ENCODE results near the gene GNAS. TPM values are rescaled to one million over a fixed set of nuclear protein-coding genes. Genes with fewer than 3 reads are reported as not detected.

GNAS gene
- total and polyA plus RNA-seq, 2 donors = 483 to 784 TPM

DNA sequence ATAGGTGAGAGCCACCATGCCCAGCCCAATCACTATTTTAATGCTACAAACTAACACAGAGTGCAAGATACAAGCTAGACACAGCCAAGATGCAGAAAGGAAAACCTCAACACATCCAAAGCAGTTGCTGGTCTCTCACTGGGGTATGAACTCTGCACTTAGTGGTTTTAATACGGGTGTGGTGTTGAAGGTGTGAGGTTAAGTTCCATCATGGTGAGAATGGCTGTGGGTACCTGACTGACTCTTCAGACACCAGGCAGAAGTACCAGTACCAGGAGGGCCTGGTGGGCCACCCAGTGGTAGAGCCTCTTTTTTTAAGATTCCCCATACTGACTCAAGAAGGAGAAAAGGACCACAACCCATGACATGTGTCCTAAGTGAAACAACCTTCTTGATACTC is 14.8 kb upstream of the GNAS start:
- no peak for DNase-seq (ENCODE audit: extremely low spot score)
- Histone ChIP-seq H3K4me1 (ENCODE audit: insufficient read depth) (no peaks in the 10 kb centered on the region), H3K4me3 (ENCODE audit: low read depth, low read length) (no peak overlapping the region), H3K36me3 (ENCODE audit: insufficient read depth) (no peaks in the 10 kb centered on the region), H3K27ac (ENCODE audit: low read depth) (no peak overlapping the region)
- 85% methylated on average over 1 of the region's 1 CpG for WGBS

DNA sequence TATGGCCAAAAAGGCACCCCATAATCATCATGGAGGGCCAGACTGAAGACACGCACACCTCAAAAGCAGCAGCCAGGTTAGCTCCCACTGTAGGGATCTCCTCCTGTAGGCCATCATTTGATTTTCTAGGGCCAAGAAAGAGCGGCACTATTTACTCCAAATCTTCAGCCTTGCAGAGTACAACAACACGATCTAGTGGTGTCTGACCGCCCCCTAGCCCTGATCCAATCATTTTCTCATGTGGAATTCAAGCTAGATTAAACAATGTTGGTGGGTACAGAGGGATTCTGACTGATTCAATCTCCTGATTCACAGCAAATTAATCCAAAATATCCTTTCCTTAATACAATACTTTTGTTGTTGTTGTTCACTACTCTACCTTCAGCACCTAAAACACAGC is 14.3 kb upstream of the GNAS start:
- WGBS = 71% methylated on average over 4 of the region's 4 CpGs
- no peak for DNase-seq (ENCODE audit: extremely low spot score)
- Histone ChIP-seq H3K36me3 (ENCODE audit: insufficient read depth) (no peaks in the 10 kb centered on the region), H3K4me3 (ENCODE audit: low read depth, low read length) (no peak overlapping the region), H3K4me1 (ENCODE audit: insufficient read depth) (no peaks in the 10 kb centered on the region), H3K27ac (ENCODE audit: low read depth) (no peak overlapping the region)

DNA sequence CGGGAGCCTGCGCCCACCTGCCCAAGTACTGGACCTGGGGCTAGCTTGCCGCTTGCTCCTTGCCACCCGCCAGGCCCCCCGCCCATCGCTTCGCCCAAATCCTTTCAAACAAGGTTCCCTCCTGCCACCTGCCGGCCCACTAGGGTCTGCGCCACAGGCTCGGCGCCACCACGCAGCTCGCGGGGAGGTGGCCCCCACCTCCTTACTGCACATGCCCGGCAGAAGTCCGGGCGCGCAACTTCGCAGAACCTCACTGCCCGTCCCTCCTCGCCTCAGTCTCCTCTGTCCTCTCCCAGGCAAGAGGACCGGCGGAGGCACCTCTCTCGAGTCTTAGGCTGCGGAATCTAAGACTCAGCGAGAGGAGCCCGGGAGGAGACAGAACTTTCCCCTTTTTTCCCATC is 13.0 kb upstream of the GNAS start:
- 44% methylated on average over 27 of the region's 27 CpGs for WGBS
- DNase-seq (ENCODE audit: extremely low spot score) = no peak
- no peaks in the 10 kb centered on the region for H3K36me3 ChIP-seq (ENCODE audit: insufficient read depth)

DNA sequence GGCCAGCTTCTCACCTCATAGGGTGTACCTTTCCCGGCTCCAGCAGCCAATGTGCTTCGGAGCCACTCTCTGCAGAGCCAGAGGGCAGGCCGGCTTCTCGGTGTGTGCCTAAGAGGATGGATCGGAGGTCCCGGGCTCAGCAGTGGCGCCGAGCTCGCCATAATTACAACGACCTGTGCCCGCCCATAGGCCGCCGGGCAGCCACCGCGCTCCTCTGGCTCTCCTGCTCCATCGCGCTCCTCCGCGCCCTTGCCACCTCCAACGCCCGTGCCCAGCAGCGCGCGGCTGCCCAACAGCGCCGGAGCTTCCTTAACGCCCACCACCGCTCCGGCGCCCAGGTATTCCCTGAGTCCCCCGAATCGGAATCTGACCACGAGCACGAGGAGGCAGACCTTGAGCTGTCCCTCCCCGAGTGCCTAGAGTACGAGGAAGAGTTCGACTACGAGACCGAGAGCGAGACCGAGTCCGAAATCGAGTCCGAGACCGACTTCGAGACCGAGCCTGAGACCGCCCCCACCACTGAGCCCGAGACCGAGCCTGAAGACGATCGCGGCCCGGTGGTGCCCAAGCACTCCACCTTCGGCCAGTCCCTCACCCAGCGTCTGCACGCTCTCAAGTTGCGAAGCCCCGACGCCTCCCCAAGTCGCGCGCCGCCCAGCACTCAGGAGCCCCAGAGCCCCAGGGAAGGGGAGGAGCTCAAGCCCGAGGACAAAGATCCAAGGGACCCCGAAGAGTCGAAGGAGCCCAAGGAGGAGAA is 12.3 kb upstream of the GNAS start:
- H3K4me3 ChIP-seq (ENCODE audit: low read depth, low read length) = no peak overlapping the region
- no peak for DNase-seq (ENCODE audit: extremely low spot score)
- WGBS = 46% methylated on average over 67 of the region's 67 CpGs
- no peak overlapping the region for H3K27ac ChIP-seq (ENCODE audit: low read depth)
- H3K4me1 ChIP-seq (ENCODE audit: insufficient read depth) = no peaks in the 10 kb centered on the region
- no peaks in the 10 kb centered on the region for H3K36me3 ChIP-seq (ENCODE audit: insufficient read depth)

More for the DNA sequence above, 13.0 kb upstream of the GNAS start:
- Histone ChIP-seq H3K4me3 (ENCODE audit: low read depth, low read length) (no peak overlapping the region), H3K4me1 (ENCODE audit: insufficient read depth) (no peaks in the 10 kb centered on the region), H3K27ac (ENCODE audit: low read depth) (no peak overlapping the region)

DNA sequence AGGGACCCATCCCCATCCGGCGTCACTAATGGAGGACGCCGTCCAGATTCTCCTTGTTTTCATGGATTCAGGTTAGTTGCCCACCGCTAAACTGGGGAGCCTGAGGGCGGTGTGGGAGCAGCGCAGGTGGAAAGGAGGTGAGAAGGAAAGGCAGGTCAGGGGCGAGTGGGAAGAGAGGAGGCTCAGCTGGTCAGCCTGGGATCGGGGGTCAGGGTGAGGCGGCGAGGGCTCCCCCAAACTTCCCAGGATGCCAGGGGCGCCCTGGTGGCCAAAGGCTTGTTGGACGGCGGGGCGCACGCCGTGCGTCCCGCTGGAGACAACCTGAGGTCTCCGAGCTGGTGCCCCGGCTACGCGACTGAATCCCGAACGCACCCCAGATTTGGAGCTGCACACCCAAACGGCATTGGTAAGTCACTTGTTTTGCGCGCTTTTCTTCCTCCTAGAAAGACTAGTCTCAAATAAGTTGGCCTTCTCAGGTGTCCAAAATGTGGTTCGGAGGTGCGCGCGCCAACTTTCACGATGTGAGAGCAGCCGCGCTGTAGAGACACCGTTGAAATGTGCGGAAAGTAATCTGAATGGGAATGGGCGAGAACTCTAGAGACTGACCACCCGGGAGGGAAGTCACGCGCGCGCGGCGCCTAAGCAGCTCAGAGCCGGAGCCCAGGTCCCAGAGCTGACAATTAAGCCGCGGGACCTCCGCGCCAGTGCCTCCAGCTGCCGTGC is 11.5 kb upstream of the GNAS start:
- Histone ChIP-seq H3K27ac (ENCODE audit: low read depth) (no peak overlapping the region), H3K4me1 (ENCODE audit: insufficient read depth) (no peaks in the 10 kb centered on the region), H3K36me3 (ENCODE audit: insufficient read depth) (no peaks in the 10 kb centered on the region), H3K4me3 (ENCODE audit: low read depth, low read length) (no peak overlapping the region)
- no peak for DNase-seq (ENCODE audit: extremely low spot score)
- WGBS = 44% methylated on average over 51 of the region's 51 CpGs

DNA sequence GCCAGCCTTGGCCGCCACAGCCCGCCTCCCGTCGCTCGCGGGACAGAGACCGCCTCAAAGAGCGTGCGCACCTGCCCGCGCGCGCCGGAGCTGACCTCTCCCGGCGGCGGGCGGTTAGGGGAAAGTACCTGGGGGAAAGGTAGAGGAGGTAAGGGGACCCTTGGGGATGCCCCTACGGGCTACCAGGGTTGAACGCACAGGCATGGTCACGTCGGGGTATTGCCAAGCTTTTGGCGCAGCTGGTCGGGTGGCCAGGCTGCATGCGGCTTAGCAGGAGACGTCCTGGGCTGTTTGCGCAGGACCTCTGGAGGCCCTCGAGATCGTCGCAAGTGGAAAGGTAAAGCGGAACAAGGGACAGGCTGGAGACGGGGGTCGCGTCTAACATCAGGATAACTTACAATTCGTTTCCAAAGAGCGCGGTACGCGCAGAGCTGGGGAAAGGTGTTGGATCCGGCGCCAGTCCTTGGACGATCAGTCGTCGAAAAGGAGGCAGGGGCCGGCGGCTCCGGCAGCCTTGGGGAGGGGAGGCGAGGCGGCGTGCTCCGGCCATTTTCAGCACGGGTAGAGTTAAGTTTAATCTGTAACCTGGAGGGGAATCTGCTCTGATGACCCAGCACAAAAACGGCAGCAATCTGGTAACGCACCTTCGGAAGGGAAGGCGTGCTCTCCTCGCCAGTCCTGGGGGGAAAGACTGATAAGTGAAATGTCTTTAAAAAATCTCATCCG is 10.8 kb upstream of the GNAS start:
- WGBS = 54% methylated on average over 58 of the region's 58 CpGs
- Histone ChIP-seq H3K4me1 (ENCODE audit: insufficient read depth) (no peaks in the 10 kb centered on the region), H3K27ac (ENCODE audit: low read depth) (no peak overlapping the region), H3K4me3 (ENCODE audit: low read depth, low read length) (no peak overlapping the region), H3K36me3 (ENCODE audit: insufficient read depth) (no peaks in the 10 kb centered on the region)
- no peak for DNase-seq (ENCODE audit: extremely low spot score)

DNA sequence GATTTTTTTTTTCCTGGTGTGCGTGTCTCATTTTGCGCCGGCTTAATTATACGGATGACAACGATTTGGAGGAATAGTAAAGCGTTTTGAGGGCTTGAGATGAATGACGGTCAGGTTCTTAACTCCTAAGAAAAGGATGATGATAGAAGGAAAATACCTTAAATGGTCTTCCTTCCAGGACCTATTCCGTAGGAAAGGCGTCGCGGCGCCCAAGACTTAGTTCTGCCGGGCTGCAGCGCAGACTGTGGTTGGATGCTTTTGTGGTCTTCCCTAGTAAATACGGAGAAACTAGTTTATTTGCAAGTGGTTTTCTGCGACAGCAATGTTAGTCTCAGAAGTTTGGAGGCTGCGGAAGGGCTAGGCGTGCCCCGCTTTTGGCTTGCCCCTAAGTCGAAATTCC is 10.2 kb upstream of the GNAS start:
- no peak overlapping the region for H3K4me3 ChIP-seq (ENCODE audit: low read depth, low read length)
- H3K27ac ChIP-seq (ENCODE audit: low read depth) = no peak overlapping the region
- DNase-seq (ENCODE audit: extremely low spot score) = no peak
- WGBS = 50% methylated on average over 20 of the region's 20 CpGs
- no peaks in the 10 kb centered on the region for H3K36me3 ChIP-seq (ENCODE audit: insufficient read depth)
- H3K4me1 ChIP-seq (ENCODE audit: insufficient read depth) = no peaks in the 10 kb centered on the region

DNA sequence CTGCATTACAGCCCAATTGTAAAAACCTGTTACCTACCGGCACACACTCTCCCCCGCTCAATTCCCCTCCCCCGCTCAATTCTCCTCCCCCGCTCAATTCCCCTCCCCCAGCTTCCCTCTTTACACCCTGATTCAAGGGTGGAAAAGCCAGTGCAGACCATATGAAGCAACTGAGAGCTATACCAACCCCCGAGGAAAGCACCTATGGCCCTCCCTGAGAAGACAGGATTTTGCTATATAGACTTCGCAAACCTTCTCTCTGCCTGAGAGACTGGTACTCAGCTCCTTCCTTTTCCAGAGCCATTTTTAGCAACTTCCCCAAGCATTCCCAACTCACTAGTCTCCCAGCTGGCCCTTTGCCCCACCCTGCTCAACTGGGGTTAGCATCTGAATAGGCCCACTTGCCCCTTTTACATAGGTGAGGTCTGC is 9.4 kb upstream of the GNAS start:
- no peak for DNase-seq (ENCODE audit: extremely low spot score)
- H3K27ac ChIP-seq (ENCODE audit: low read depth) = no peak overlapping the region
- no peak overlapping the region for H3K4me3 ChIP-seq (ENCODE audit: low read depth, low read length)
- H3K4me1 ChIP-seq (ENCODE audit: insufficient read depth) = no peaks in the 10 kb centered on the region
- H3K36me3 ChIP-seq (ENCODE audit: insufficient read depth) = no peaks in the 10 kb centered on the region
- 51% methylated on average over 6 of the region's 6 CpGs for WGBS

DNA sequence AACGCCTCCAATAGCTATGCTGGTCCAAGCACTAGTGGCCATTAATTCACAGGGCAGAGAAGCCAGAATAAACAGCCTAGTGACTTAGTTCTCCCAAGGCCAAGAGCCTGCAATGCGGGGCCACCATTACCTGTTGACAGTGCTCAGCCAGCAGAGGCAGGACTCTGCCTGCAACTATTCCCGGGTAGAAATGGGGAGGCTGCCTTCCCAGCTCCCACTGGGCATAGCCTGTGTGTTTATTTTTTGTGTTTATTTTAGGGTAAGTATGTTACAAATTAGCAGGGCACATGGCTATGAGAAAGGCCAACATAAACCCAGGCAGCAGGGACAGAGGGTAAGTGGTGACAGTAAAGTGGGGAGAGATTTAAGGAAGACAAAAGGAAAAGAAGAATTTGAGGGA is 6.8 kb upstream of the GNAS start:
- Histone ChIP-seq H3K4me1 (ENCODE audit: insufficient read depth) (no peaks in the 10 kb centered on the region), H3K27ac (ENCODE audit: low read depth) (no peak overlapping the region), H3K36me3 (ENCODE audit: insufficient read depth) (no peaks in the 10 kb centered on the region), H3K4me3 (ENCODE audit: low read depth, low read length) (no peak overlapping the region)
- no peak for DNase-seq (ENCODE audit: extremely low spot score)
- 78% methylated on average over 3 of the region's 3 CpGs for WGBS

DNA sequence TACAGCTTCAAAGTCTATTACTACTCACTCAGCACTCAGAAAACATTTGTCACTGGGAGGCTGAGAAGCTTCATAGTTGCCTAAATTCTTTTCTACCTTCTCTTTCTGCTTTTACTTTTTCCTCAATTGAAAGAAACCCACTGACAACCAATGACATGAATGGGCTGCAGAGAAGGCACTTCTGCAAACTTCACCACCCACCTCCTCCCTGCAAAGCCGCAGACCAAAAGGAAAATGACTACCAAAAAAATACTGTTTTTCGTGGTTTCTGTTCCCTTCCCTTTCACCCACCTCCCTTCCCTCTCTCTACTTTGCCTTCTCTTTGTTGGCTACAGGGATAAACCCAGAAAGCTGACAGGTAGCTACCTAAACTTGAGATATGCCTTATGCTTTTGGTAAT is 5.1 kb upstream of the GNAS start:
- Histone ChIP-seq H3K4me1 (ENCODE audit: insufficient read depth) (no peaks in the 10 kb centered on the region), H3K4me3 (ENCODE audit: low read depth, low read length) (no peak overlapping the region), H3K36me3 (ENCODE audit: insufficient read depth) (no peaks in the 10 kb centered on the region), H3K27ac (ENCODE audit: low read depth) (no peak overlapping the region)
- WGBS = 75% methylated on average over 2 of the region's 2 CpGs
- no peak for DNase-seq (ENCODE audit: extremely low spot score)

DNA sequence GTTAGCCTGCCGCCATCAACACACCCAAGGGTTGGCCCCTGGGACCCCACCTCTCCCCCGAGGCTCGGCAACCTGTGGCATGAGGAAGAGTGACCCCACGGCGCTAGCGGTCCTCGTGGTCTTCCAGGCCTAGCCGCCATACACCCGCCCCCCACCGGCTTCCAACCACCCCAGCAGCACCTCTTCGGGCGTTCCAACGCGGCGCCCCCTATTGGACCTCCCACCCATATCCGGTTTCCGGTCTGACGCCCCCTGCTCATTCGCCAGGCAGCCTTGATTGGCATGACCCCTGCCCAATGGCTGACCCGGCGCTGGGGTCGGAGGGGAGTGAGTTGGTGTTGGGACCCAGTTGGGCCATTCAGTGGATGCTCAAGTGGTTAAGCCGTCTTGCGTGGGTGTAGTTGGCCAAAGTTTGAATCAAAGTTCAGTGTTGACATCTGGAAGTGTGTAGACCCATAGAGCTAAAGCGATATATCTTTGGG is 1.8 kb upstream of the GNAS start, which contains the start of gene GNAS-AS1:
TSS of gene GNAS-AS1 (minus strand) at position 210 of the 482 bp plus-strand sequence.
- peak within 1 kb of the TSS; percentile 3 for H3K4me3 ChIP-seq (ENCODE audit: low read depth, low read length)
- H3K4me1 ChIP-seq (ENCODE audit: insufficient read depth) = no peaks in the 10 kb centered on the region
- peak; percentile 37 for DNase-seq (ENCODE audit: extremely low spot score)
- WGBS = 53% methylated on average over 25 of the region's 25 CpGs
- no peak within 1 kb of the TSS for H3K27ac ChIP-seq (ENCODE audit: low read depth)
- no peaks in the 10 kb centered on the region for H3K36me3 ChIP-seq (ENCODE audit: insufficient read depth)

DNA sequence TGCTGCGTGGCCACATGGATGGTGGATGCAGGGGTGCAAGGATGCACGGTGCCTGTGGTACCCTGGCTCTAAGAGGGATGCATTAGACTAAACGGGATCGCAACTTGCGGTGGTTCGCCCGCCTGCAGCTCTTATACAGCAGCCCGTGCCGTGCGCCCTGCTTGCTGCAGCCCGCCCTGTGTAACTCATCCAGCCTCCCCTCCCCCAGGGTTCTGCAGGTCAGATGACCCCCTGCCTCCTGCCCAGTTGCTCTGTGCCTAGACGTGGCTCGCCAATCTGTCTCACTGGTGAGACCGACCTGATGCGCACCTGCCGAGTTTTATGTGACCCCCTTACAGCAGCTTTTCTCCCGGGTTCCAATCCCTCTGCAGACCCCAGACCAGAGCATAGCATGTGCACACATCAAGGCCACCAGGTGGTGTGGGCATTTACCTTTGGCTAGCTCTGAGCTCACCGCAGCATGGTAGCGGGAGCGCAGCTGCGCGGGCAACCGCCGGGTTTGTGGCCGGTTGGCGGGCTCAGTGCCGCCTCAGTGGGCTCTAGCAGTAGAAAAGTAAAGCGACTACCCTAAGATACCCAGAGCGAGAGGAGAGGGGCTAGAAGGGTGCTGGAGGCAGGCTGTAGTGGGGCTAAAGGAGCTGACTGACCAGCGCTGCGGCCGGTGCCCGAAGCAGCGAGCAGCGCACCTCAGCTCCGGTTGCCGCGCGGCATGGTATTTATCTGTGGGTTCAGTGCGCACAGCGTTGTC is 1.1 kb upstream of the GNAS start:
- WGBS = 54% methylated on average over 41 of the region's 41 CpGs
- DNase-seq (ENCODE audit: extremely low spot score) = no peak
- H3K27ac ChIP-seq (ENCODE audit: low read depth) = no peak overlapping the region
- H3K4me3 ChIP-seq (ENCODE audit: low read depth, low read length) = no peak overlapping the region
- H3K36me3 ChIP-seq (ENCODE audit: insufficient read depth) = no peaks in the 10 kb centered on the region
- no peaks in the 10 kb centered on the region for H3K4me1 ChIP-seq (ENCODE audit: insufficient read depth)

DNA sequence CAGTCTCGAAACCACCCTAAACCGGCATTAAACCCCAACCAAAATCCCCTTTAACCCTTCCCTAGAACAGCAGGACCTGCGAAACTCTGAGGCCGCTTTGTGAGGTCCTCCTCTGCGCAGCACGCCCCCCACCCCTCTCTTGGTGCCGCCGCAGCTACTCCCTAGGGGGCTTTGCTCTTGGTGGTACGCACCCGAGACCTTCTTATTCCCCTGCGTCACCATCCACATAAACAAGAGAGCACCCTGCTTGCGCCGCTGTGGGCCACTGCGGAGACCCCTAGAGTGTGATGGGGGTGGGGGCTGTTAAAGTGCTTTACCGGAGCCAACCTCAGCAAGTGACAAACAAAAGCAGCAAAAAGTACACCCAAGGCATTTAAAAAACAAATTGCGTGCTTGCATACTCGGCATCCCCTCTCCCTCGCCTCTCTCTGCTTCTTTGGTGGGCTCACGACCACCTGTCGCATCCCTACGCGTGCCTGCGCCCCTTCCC is 502 bp upstream of the GNAS start:
- no peaks in the 10 kb centered on the region for H3K4me1 ChIP-seq (ENCODE audit: insufficient read depth)
- 37% methylated on average over 23 of the region's 23 CpGs for WGBS
- no peaks in the 10 kb centered on the region for H3K36me3 ChIP-seq (ENCODE audit: insufficient read depth)
- H3K4me3 ChIP-seq (ENCODE audit: low read depth, low read length) = peak overlapping the region; percentile 1
- H3K27ac ChIP-seq (ENCODE audit: low read depth) = no peak overlapping the region
- no peak for DNase-seq (ENCODE audit: extremely low spot score)

Measured in urinary bladder (tissue), 4 donors.